ENCODE results near the gene PRKAR2A. TPM values are rescaled to one million over a fixed set of nuclear protein-coding genes. Genes with fewer than 3 reads are reported as not detected.

PRKAR2A gene
- total RNA-seq, 6 donors from 2014 or later = 13.0 to 62.3 (median 31.4) TPM

GRCh38 chr3:48759071-48759470, 88.6 kb downstream of the PRKAR2A start:
- Histone ChIP-seq H3K9me3 (no peaks in the 10 kb centered on the region), H3K27ac (no peak overlapping the region), H3K27me3 (no peaks in the 10 kb centered on the region), H3K36me3 (peaks cover 0 to 52% (median 15%) of the 10 kb centered on the region in 4 donors), H3K4me1 (no peaks in the 10 kb centered on the region), H3K4me3 (no peak overlapping the region)
- no peak for ATAC-seq (ENCODE audit: low FRiP score in 2 of 2)
- WGBS, 2 donors = 88 to 100% methylated on average over 4 of the region's 4 CpGs
- DNase-seq = no peak
- no peak for TF ChIP-seq CTCF (IDR thresholded peaks at IDR 0.05)

GRCh38 chr3:48756640-48757039, 91.0 kb downstream of the PRKAR2A start:
- H3K27ac ChIP-seq = no peak overlapping the region
- no peak for TF ChIP-seq CTCF (IDR thresholded peaks at IDR 0.05)
- TF ChIP-seq POLR2AphosphoS5 (IDR thresholded peaks at IDR 0.05) = no peak
- H3K4me1 ChIP-seq = no peaks in the 10 kb centered on the region
- WGBS, 2 donors = 88 to 93% methylated on average over 5 of the region's 5 CpGs
- ATAC-seq (ENCODE audit: low FRiP score in 2 of 2) (no peak), DNase-seq (no peak)
- H3K4me3 ChIP-seq = no peak overlapping the region
- peaks cover 0 to 50% (median 19%) of the 10 kb centered on the region in 4 donors for H3K36me3 ChIP-seq
- no peaks in the 10 kb centered on the region for H3K9me3 ChIP-seq
- no peaks in the 10 kb centered on the region for H3K27me3 ChIP-seq

- Histone ChIP-seq H3K4me3 (no peak overlapping the region), H3K27me3 (no peaks in the 10 kb centered on the region), H3K4me1 (peaks cover 0 to 11% (median 5%) of the 10 kb centered on the region in 4 donors), H3K27ac (no peak overlapping the region), H3K9me3 (no peaks in the 10 kb centered on the region), H3K36me3 (peaks cover 2 to 50% (median 24%) of the 10 kb centered on the region in 4 donors)
- 69 to 79% methylated on average over 1 of the region's 1 CpG for WGBS, 2 donors
- no peak for TF ChIP-seq EP300 (IDR thresholded peaks at IDR 0.05)
- TF ChIP-seq POLR2AphosphoS5 (IDR thresholded peaks at IDR 0.05) = no peak
- TF ChIP-seq POLR2A (IDR thresholded peaks at IDR 0.05) = no peak
- TF ChIP-seq CTCF (IDR thresholded peaks at IDR 0.05) = no peak
- ATAC-seq (ENCODE audit: low FRiP score in 2 of 2) = no peak
- DNase-seq = no peak
These were observed 96.8 kb downstream of the PRKAR2A start for GRCh38 chr3:48750856-48751255.

- WGBS, 2 donors = 70 to 79% methylated on average over 3 of the region's 3 CpGs
- H3K4me3 ChIP-seq = no peak overlapping the region
- H3K27ac ChIP-seq = peak overlapping the region in 1 of 4 donors; percentile 58
- DNase-seq (no peak), ATAC-seq (ENCODE audit: low FRiP score in 2 of 2) (peak; percentile 67 to 78)
- no peak for TF ChIP-seq EP300 (IDR thresholded peaks at IDR 0.05)
- no peak for TF ChIP-seq POLR2AphosphoS5 (IDR thresholded peaks at IDR 0.05)
- no peak for TF ChIP-seq CTCF (IDR thresholded peaks at IDR 0.05)
- no peak for TF ChIP-seq POLR2A (IDR thresholded peaks at IDR 0.05)
- H3K4me1 ChIP-seq = peaks cover 0 to 11% (median 5%) of the 10 kb centered on the region in 4 donors
- no peaks in the 10 kb centered on the region for H3K27me3 ChIP-seq
- peaks cover 2 to 47% (median 22%) of the 10 kb centered on the region in 4 donors for H3K36me3 ChIP-seq
- H3K9me3 ChIP-seq = no peaks in the 10 kb centered on the region
These were observed 98.9 kb downstream of the PRKAR2A start for GRCh38 chr3:48748754-48749153.

- ATAC-seq (ENCODE audit: low FRiP score in 2 of 2) = no peak
- H3K4me3 ChIP-seq = no peak overlapping the region
These were observed 100.0 kb downstream of the PRKAR2A start for GRCh38 chr3:48747706-48748105.

More at GRCh38 chr3:48747706-48748105, 100.0 kb downstream of the PRKAR2A start:
- no peaks in the 10 kb centered on the region for H3K9me3 ChIP-seq
- no peaks in the 10 kb centered on the region for H3K27me3 ChIP-seq
- WGBS, 2 donors = 81 to 87% methylated on average over 4 of the region's 4 CpGs
- TF ChIP-seq CTCF (IDR thresholded peaks at IDR 0.05) = no peak
- TF ChIP-seq EP300 (IDR thresholded peaks at IDR 0.05) = no peak
- TF ChIP-seq POLR2A (IDR thresholded peaks at IDR 0.05) = no peak
- no peak for TF ChIP-seq POLR2AphosphoS5 (IDR thresholded peaks at IDR 0.05)
- peak overlapping the region in 1 of 4 donors; percentile 33 for H3K27ac ChIP-seq
- peaks cover 2 to 47% (median 20%) of the 10 kb centered on the region in 4 donors for H3K36me3 ChIP-seq
- peaks cover 0 to 11% (median 5%) of the 10 kb centered on the region in 4 donors for H3K4me1 ChIP-seq
- DNase-seq = no peak

Measured in upper lobe of left lung (tissue), 6 donors.